OCI-LY7 (cell line): ENCODE measurements around the gene MCAT. TPM values are rescaled to one million over a fixed set of nuclear protein-coding genes. Genes with fewer than 3 reads are reported as not detected.

Experiments used
- BruUV-seq: library from RNA; stranded (reverse); fragments of 400-500 nt; replicated peaks from 2 replicates; lab custom pipeline; 2021; lab: Mats Ljungman, UMichigan
- CTCF ChIA-PET: fragments of 300-600 bp; sonication (Branson Sonifier 250); formaldehyde crosslinking; loops from one replicate; lab custom pipeline; 2022; ENCODE audit warnings: antibody characterized with exemption; ENCODE audit not compliant: unreplicated experiment; lab: Charles Lee
- POLR2A ChIA-PET: fragments of 300-600 bp; sonication (Branson Sonifier 250); formaldehyde crosslinking; loops from one replicate; lab custom pipeline; 2022; ENCODE audit warnings: antibody characterized with exemption; lab: Charles Lee
- DNase-seq: peaks from one replicate; pipeline ENCODE4 v3.0.0-alpha.2; 2015; ENCODE audit warnings: low spot score
- H2AFZ ChIP-seq: fragments of 200-600 bp; sonication (generic), shearing (Covaris generic); 2 replicates; pipeline ENCODE4 v1.6.1; 2014; ENCODE audit warnings: mild to moderate bottlenecking, antibody characterized with exemption, low read length, moderate library complexity
- H3K27ac ChIP-seq: fragments of 200-600 bp; sonication (generic); 2 replicates; pipeline ENCODE4 v1.5.1; 2014; ENCODE audit warnings: mixed run types, low read depth, mild to moderate bottlenecking, moderate library complexity, low read length, inconsistent platforms; ENCODE audit not compliant: poor library complexity, severe bottlenecking
- H3K36me3 ChIP-seq: fragments of 200-600 bp; sonication (generic); 2 replicates; pipeline ENCODE4 v1.6.1; 2014; ENCODE audit warnings: mild to moderate bottlenecking, antibody characterized with exemption, low read length, moderate library complexity, mixed read lengths; ENCODE audit not compliant: insufficient read depth
- H3K4me1 ChIP-seq: fragments of 200-600 bp; sonication (generic); 2 replicates; pipeline ENCODE4 v1.5.1; 2014; ENCODE audit warnings: mild to moderate bottlenecking, low read length; ENCODE audit not compliant: insufficient read depth, poor library complexity, severe bottlenecking
- H3K4me2 ChIP-seq: fragments of 200-600 bp; sonication (generic); 2 replicates; pipeline ENCODE4 v1.6.1; 2014; ENCODE audit warnings: mild to moderate bottlenecking, low read length
- H3K4me3 ChIP-seq: fragments of 200-600 bp; sonication (generic); 2 replicates; pipeline ENCODE4 v1.5.1; 2014; ENCODE audit warnings: mild to moderate bottlenecking, low read depth, low read length; ENCODE audit not compliant: poor library complexity, severe bottlenecking
- H3K79me2 ChIP-seq: fragments of 200-600 bp; sonication (generic); 2 replicates; pipeline ENCODE4 v1.6.1; 2016; ENCODE audit warnings: low read depth, mild to moderate bottlenecking, low read length, moderate library complexity, mixed read lengths; ENCODE audit not compliant: insufficient read depth
- H3K9me2 ChIP-seq: fragments of 200-600 bp; sonication (generic); 2 replicates; pipeline ENCODE4 v1.6.1; 2016; ENCODE audit warnings: mild to moderate bottlenecking, low read length, mixed read lengths; ENCODE audit not compliant: insufficient read depth
- H3K9me3 ChIP-seq: fragments of 200-600 bp; sonication (generic); 2 replicates; pipeline ENCODE4 v1.6.1; 2014; ENCODE audit warnings: mild to moderate bottlenecking, mixed run types, low read length, mixed read lengths
- H4K20me1 ChIP-seq: fragments of 200-600 bp; sonication (generic); 2 replicates; pipeline ENCODE4 v1.6.1; 2014; ENCODE audit warnings: mild to moderate bottlenecking, antibody characterized with exemption, low read length, moderate library complexity, mixed read lengths; ENCODE audit not compliant: insufficient read depth
- EZH2phosphoT487 ChIP-seq: fragments of 200-600 bp; sonication (generic); IDR thresholded peaks from 2 replicates; pipeline ENCODE4 v1.6.1; 2018; ENCODE audit warnings: low read depth, borderline replicate concordance, mild to moderate bottlenecking, mixed run types, antibody characterized with exemption, low read length, moderate library complexity, mixed read lengths
- intact Hi-C: fragments of 100-400 bp; cut with micrococcal nuclease; formaldehyde crosslinking; loops from one replicate; pipeline ENCODE4 v1.10.0; 2022; ENCODE audit not compliant: unreplicated experiment
- total RNA-seq, 2 experiments: library from RNA; depleted of rRNA in 1 of 2; stranded (reverse); fragments of >200 nt in 1 of 2; shearing (Covaris generic) in 1 of 2; gene quantifications; 2 replicates each; pipeline ENCODE4 v1.2.3, GENCODE V29; 2014 to 2022
- TF ChIP-seq, protein P1 (sequence below): fragments of 200-600 bp; sonication (generic); conservative IDR thresholded peaks from 2 replicates; pipeline ENCODE4 v1.5.1; 2014; ENCODE audit warnings: mild to moderate bottlenecking, antibody characterized with exemption, low read length, moderate library complexity, mixed read lengths

The MCAT gene
- total RNA-seq, 2 experiments from 2014 or later, result 30.6 to 33.2 TPM

- Histone ChIP-seq H3K36me3 (peaks cover 96% of the 10 kb centered on the region), H3K9me3 (no peaks in the 10 kb centered on the region), H2AFZ (no peak overlapping the region), H3K9me2 (no peaks in the 10 kb centered on the region), H3K4me1 (peaks cover 80% of the 10 kb centered on the region), H3K79me2 (peaks cover 42% of the 10 kb centered on the region), H3K4me2 (peak overlapping the region; percentile 81), H4K20me1 (peaks cover 4% of the 10 kb centered on the region; the same call in 1 of the 2 replicates), H3K27ac (peak overlapping the region; percentile 96), H3K4me3 (peak overlapping the region; percentile 50)
- no TSS peak for BruUV-seq
- intact Hi-C loops, result no loop called here
- DNase-seq, result no peak
- TF ChIP-seq EZH2phosphoT487, result no peak
- TF ChIP-seq, protein P1, sequence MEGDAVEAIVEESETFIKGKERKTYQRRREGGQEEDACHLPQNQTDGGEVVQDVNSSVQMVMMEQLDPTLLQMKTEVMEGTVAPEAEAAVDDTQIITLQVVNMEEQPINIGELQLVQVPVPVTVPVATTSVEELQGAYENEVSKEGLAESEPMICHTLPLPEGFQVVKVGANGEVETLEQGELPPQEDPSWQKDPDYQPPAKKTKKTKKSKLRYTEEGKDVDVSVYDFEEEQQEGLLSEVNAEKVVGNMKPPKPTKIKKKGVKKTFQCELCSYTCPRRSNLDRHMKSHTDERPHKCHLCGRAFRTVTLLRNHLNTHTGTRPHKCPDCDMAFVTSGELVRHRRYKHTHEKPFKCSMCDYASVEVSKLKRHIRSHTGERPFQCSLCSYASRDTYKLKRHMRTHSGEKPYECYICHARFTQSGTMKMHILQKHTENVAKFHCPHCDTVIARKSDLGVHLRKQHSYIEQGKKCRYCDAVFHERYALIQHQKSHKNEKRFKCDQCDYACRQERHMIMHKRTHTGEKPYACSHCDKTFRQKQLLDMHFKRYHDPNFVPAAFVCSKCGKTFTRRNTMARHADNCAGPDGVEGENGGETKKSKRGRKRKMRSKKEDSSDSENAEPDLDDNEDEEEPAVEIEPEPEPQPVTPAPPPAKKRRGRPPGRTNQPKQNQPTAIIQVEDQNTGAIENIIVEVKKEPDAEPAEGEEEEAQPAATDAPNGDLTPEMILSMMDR, result no peak
- ChIA-PET POLR2A (interaction anchor here (0.8 to 1.5 kb wide), 4 partner anchors 9 to 17 kb away, joined by 3 to 5 read pairs (median 4); no protein-coding TSS in a partner anchor), CTCF (interaction anchor here (0.5 kb wide), 1 partner anchor 259 kb away, joined by 14 read pairs; no protein-coding TSS in a partner anchor)
Observed at GRCh38 chr22:43127166-43127908, 15.9 kb downstream of the MCAT start.

DNA sequence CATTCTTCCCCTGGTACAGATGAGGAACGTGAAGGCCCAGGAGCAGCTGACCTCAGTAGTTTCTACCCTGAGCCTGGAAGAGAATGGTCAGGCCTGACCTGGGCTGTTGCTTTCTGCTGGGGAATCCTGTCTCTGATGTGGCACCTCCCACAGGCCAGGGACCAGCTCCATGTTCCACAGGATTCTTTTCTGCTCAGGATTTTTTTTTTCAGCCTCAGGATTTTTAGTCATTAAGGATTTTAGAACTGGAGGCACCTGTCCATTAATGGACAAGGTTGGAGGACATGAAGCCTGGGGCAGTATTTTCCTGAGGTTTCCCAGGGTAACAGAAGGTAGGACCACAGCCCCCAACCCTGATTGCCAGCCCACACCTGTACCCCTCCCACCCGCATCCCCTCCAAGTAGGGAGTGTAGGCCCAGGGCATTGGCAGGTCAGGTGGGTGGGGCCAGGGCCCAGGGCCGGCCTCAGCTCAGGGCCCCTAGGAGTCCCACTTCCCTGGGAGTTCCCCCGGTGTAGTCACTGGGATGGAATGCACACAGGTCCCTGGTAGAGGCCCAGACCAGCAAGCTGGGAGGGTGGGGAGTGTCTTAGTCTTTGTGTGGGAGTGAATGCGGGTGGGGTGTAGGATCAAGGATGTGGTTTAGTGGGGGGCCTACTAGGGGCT, 16.6 kb downstream of the MCAT start:
- ChIA-PET POLR2A (interaction anchor here (0.7 kb wide), 1 partner anchor 16 kb away, joined by 3 read pairs; no protein-coding TSS in a partner anchor), CTCF (no interaction called here)
- no TSS peak for BruUV-seq
- peaks cover 94% of the 10 kb centered on the region for H3K36me3 ChIP-seq
- peak overlapping the region; percentile 96 for H3K27ac ChIP-seq
- H3K9me3 ChIP-seq, result no peaks in the 10 kb centered on the region
- no peak overlapping the region for H2AFZ ChIP-seq
- H3K4me1 ChIP-seq, result peaks cover 87% of the 10 kb centered on the region
- peak overlapping the region; percentile 81 for H3K4me2 ChIP-seq
- TF ChIP-seq EZH2phosphoT487, result no peak
- TF ChIP-seq, protein P1, result no peak
- no peak for DNase-seq
- peaks cover 49% of the 10 kb centered on the region for H3K79me2 ChIP-seq
- no peaks in the 10 kb centered on the region for H3K9me2 ChIP-seq
- H4K20me1 ChIP-seq, result peaks cover 4% of the 10 kb centered on the region; the same call in 1 of the 2 replicates
- H3K4me3 ChIP-seq, result peak overlapping the region; percentile 50
- intact Hi-C loops, result no loop called here
